WTC11 (cell line): ENCODE measurements around the gene ACTR3C. TPM values are rescaled to one million over a fixed set of nuclear protein-coding genes. Genes with fewer than 3 reads are reported as not detected.
A peak's percentile ranks its signal among the peaks of the same experiment; 100 is the strongest.

Experiments
- ATAC-seq: fragments of 200-7000 bp; cut with Tn5 transposase; 2 replicates; pipeline ENCODE4 v1.10.0; 2021; ENCODE audit warnings: mild to moderate bottlenecking, moderate library complexity
- CTCF ChIA-PET: fragments of 300-600 bp; sonication (Branson Sonifier 250); formaldehyde crosslinking; loops from one replicate; lab custom pipeline; 2021; ENCODE audit warnings: antibody characterized with exemption; lab: Charles Lee
- POLR2A ChIA-PET: fragments of 350-600 bp; sonication (Branson Sonifier 250); formaldehyde crosslinking; loops from one replicate; lab custom pipeline; 2021; ENCODE audit warnings: antibody characterized with exemption; lab: Charles Lee
- DNase-seq: peaks from one replicate; pipeline ENCODE4 v3.0.0; 2021; ENCODE audit warnings: low spot score
- H3K27ac Mint-ChIP-seq: 2 replicates; pipeline ENCODE4 v1.8.0; 2021; ENCODE audit warnings: mixed read lengths
- H3K27me3 Mint-ChIP-seq: 2 replicates; pipeline ENCODE4 v1.8.0; 2021; ENCODE audit warnings: low read depth, mild to moderate bottlenecking, moderate library complexity, mixed read lengths
- H3K36me3 Mint-ChIP-seq: 2 replicates; pipeline ENCODE4 v1.8.0; 2021; ENCODE audit warnings: mixed read lengths
- H3K4me1 Mint-ChIP-seq: 2 replicates; pipeline ENCODE4 v1.8.0; 2022; ENCODE audit warnings: mixed read lengths
- H3K4me3 Mint-ChIP-seq: 2 replicates; pipeline ENCODE4 v1.8.0; 2021; ENCODE audit warnings: mild to moderate bottlenecking, moderate library complexity, mixed read lengths
- H3K9me3 Mint-ChIP-seq: 2 replicates; pipeline ENCODE4 v1.8.0; 2021; ENCODE audit warnings: mixed read lengths
- CBFB ChIP-seq: sonication (generic); formaldehyde crosslinking; IDR thresholded peaks from 2 replicates; pipeline ENCODE4 v1.8.1; 2022; ENCODE audit warnings: mild to moderate bottlenecking, low read depth, missing genetic modification reagents
- CREM ChIP-seq: sonication (generic); formaldehyde crosslinking; IDR thresholded peaks from 2 replicates; pipeline ENCODE4 v1.8.1; 2022; ENCODE audit warnings: mild to moderate bottlenecking, missing genetic modification reagents, moderate library complexity
- FOXK1 ChIP-seq: sonication (generic); formaldehyde crosslinking; IDR thresholded peaks from 2 replicates; pipeline ENCODE4 v1.8.0; 2022; ENCODE audit warnings: mild to moderate bottlenecking, moderate library complexity, missing genetic modification reagents
- FOXP1 ChIP-seq: sonication (generic); formaldehyde crosslinking; IDR thresholded peaks from 2 replicates; pipeline ENCODE4 v1.8.0; 2022; ENCODE audit warnings: missing genetic modification reagents, mild to moderate bottlenecking, moderate library complexity, borderline replicate concordance
- NFYB ChIP-seq: sonication (generic); formaldehyde crosslinking; conservative IDR thresholded peaks from 2 replicates; pipeline ENCODE4 v1.8.0; 2022; ENCODE audit warnings: low read depth, missing genetic modification reagents
- TEAD1 ChIP-seq: sonication (generic); formaldehyde crosslinking; IDR thresholded peaks from 2 replicates; pipeline ENCODE4 v1.8.0; 2022; ENCODE audit warnings: mild to moderate bottlenecking, missing genetic modification reagents
- ZBTB21 ChIP-seq: sonication (generic); formaldehyde crosslinking; IDR thresholded peaks from 2 replicates; pipeline ENCODE4 v1.8.1; 2023; ENCODE audit warnings: mild to moderate bottlenecking, missing genetic modification reagents, borderline replicate concordance
- ZNF671 ChIP-seq: fragments of 250-450 bp; sonication (Bioruptor Pico); IDR thresholded peaks from 2 replicates; pipeline ENCODE4 v1.8.0; 2021; ENCODE audit warnings: mild to moderate bottlenecking
- total RNA-seq: library from RNA; stranded (reverse); gene quantifications from 3 replicates; pipeline ENCODE4 v1.2.3, GENCODE V29; 2021
- TF ChIP-seq, protein P1 (sequence below): sonication (generic); formaldehyde crosslinking; conservative IDR thresholded peaks from 2 replicates; pipeline ENCODE4 v1.8.1; 2022; ENCODE audit warnings: mild to moderate bottlenecking, missing genetic modification reagents
- TF ChIP-seq, protein P2 (sequence below): sonication (generic); formaldehyde crosslinking; IDR thresholded peaks from 2 replicates; pipeline ENCODE4 v1.8.1; 2022; ENCODE audit warnings: low read depth, mild to moderate bottlenecking, moderate library complexity, missing genetic modification reagents, borderline replicate concordance
- TF ChIP-seq, protein P3 (sequence below): sonication (generic); formaldehyde crosslinking; IDR thresholded peaks from 2 replicates; pipeline ENCODE4 v1.8.1; 2023; ENCODE audit warnings: mild to moderate bottlenecking, missing genetic modification reagents, borderline replicate concordance
- TF ChIP-seq, protein P4 (sequence below): fragments of 250-450 bp; sonication (Bioruptor Pico); IDR thresholded peaks from 2 replicates; pipeline ENCODE4 v1.9.0; 2021; ENCODE audit warnings: mild to moderate bottlenecking, borderline replicate concordance
- TF ChIP-seq, protein P5 (sequence below): sonication (generic); formaldehyde crosslinking; IDR thresholded peaks from 2 replicates; pipeline ENCODE4 v1.8.0; 2023; ENCODE audit warnings: mild to moderate bottlenecking, missing genetic modification reagents
- TF ChIP-seq, protein P6 (sequence below): sonication (generic); formaldehyde crosslinking; IDR thresholded peaks from 2 replicates; pipeline ENCODE4 v1.8.0; 2022; ENCODE audit warnings: mild to moderate bottlenecking, missing genetic modification reagents

Gene ACTR3C
- total RNA-seq, 1 experiment from 2014 or later, result 1.4 TPM

DNA sequence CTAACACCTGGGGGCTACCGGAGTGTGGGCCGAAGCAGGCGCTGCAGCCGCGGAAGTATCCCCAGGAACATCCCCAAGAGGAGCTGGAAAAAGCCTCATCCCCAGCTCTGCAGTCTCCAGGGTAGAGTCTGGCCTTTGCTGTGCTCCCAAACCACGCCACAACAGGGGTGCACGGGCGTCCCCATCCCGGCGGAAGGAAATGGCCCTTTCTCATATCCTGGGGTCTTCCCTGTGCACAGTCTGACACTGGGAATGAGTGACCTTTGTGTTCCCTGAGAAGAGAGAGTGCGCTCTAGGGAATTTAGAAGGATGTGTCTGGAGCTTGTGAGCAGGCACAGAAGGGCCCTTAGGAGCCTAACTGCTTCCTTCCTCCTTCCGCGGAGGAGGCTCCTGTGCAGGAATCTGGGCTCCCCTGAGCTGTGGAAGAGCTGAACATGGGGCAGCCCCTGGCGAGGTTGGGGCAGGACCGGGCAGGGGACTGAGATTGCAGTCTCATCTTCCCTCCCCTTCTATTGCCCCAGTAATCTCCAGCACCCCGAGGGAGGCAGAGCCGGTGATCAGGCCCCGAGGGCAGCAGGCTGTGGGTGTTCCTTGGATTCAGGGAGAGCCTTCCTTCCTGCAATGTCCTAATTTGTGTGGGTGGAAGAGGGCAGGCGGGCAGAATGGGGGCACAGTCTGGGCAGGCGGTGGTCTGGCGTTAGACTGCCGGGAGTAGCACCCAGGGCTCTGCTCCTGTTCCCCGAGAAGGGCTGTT, 46.6 kb upstream of the ACTR3C start:
- no peak for ATAC-seq
- CTCF ChIA-PET, result interaction anchor here (0.7 to 2.2 kb wide), 7 partner anchors 8 to 37 kb away, joined by 3 to 16 read pairs (median 4); a partner anchor contains a TSS
- H3K9me3 Mint-ChIP-seq, result no peaks in the 10 kb centered on the region
- no peaks in the 10 kb centered on the region for H3K27me3 Mint-ChIP-seq
- peak overlapping the region; percentile 91 for H3K4me3 Mint-ChIP-seq
- POLR2A ChIA-PET, result interaction anchor here (0.7 to 2.5 kb wide), 10 partner anchors 8 to 47 kb away, joined by 3 to 29 read pairs (median 5); partner anchors contain the start of genes ACTR3C and LRRC61
- TF ChIP-seq, protein P1, sequence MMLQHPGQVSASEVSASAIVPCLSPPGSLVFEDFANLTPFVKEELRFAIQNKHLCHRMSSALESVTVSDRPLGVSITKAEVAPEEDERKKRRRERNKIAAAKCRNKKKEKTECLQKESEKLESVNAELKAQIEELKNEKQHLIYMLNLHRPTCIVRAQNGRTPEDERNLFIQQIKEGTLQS (CRISPR knock-in tag), result no peak
- TF ChIP-seq, protein P2, sequence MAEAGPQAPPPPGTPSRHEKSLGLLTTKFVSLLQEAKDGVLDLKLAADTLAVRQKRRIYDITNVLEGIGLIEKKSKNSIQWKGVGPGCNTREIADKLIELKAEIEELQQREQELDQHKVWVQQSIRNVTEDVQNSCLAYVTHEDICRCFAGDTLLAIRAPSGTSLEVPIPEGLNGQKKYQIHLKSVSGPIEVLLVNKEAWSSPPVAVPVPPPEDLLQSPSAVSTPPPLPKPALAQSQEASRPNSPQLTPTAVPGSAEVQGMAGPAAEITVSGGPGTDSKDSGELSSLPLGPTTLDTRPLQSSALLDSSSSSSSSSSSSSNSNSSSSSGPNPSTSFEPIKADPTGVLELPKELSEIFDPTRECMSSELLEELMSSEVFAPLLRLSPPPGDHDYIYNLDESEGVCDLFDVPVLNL (CRISPR knock-in tag), result no peak
- TF ChIP-seq FOXK1 (CRISPR knock-in tag) (no peak), TEAD1 (CRISPR knock-in tag) (no peak), ZBTB21 (no peak)
- TF ChIP-seq, protein P3, sequence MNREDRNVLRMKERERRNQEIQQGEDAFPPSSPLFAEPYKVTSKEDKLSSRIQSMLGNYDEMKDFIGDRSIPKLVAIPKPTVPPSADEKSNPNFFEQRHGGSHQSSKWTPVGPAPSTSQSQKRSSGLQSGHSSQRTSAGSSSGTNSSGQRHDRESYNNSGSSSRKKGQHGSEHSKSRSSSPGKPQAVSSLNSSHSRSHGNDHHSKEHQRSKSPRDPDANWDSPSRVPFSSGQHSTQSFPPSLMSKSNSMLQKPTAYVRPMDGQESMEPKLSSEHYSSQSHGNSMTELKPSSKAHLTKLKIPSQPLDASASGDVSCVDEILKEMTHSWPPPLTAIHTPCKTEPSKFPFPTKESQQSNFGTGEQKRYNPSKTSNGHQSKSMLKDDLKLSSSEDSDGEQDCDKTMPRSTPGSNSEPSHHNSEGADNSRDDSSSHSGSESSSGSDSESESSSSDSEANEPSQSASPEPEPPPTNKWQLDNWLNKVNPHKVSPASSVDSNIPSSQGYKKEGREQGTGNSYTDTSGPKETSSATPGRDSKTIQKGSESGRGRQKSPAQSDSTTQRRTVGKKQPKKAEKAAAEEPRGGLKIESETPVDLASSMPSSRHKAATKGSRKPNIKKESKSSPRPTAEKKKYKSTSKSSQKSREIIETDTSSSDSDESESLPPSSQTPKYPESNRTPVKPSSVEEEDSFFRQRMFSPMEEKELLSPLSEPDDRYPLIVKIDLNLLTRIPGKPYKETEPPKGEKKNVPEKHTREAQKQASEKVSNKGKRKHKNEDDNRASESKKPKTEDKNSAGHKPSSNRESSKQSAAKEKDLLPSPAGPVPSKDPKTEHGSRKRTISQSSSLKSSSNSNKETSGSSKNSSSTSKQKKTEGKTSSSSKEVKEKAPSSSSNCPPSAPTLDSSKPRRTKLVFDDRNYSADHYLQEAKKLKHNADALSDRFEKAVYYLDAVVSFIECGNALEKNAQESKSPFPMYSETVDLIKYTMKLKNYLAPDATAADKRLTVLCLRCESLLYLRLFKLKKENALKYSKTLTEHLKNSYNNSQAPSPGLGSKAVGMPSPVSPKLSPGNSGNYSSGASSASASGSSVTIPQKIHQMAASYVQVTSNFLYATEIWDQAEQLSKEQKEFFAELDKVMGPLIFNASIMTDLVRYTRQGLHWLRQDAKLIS (CRISPR knock-in tag), result no peak
- H3K36me3 Mint-ChIP-seq, result peaks cover 29% of the 10 kb centered on the region
- H3K27ac Mint-ChIP-seq, result peak overlapping the region; percentile 99
- peaks cover 58% of the 10 kb centered on the region for H3K4me1 Mint-ChIP-seq
- DNase-seq, result peak; percentile 11

DNA sequence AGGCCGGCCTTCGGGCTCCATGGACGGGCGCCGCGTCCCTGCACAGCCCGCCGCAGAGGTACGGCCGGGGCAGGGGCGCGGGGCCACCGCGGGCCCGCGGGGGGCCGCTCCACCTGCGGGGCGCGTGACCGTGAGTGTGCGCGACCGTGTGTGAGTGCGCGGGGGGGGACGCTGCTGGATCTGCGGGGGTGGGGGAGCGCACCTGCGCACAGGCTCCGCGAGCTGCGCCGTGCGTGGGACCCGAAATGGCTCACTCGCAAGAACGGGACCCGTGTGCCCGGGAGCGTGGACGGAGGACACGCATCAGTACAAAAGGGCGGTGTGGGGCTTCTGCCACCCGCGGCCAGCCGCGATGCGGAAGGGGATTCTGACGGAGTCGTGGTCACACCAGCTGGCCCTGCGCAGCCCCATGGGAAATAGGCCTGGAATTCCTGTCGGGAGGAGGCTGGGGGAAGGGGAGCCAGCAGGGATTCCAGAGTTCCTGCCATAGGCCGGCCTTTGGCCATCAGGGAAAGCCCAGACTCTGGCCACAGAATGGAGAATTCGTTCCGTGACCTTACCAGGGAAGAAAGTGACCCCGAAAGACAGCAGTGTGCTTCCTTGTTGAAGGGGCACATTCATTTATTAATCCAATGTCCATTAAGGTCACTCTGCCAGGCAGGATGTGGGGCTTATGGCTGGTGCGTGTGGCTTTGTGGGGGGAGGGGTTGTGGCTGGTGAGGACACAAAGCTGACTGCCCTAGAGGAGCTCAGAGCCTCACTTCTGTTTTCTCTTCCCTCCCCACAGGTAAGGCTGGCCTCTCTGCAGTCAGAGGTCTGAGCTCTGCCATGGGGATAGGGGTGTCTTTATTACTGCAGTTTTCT, 45.8 kb upstream of the ACTR3C start:
- peak; percentile 68 for ATAC-seq
- Mint-ChIP-seq H3K4me3 (peak overlapping the region; percentile 91), H3K27ac (peak overlapping the region; percentile 99), H3K27me3 (no peaks in the 10 kb centered on the region), H3K4me1 (peaks cover 54% of the 10 kb centered on the region), H3K9me3 (no peaks in the 10 kb centered on the region), H3K36me3 (peaks cover 21% of the 10 kb centered on the region)
- peak; percentile 83 for DNase-seq
- CTCF ChIA-PET, result interaction anchor here (0.7 to 2.2 kb wide), 12 partner anchors 9 to 80 kb away, joined by 3 to 16 read pairs (median 4); partner anchors contain the start of gene RARRES2
- POLR2A ChIA-PET, result interaction anchor here (0.7 to 2.5 kb wide), 14 partner anchors 9 to 46 kb away, joined by 3 to 29 read pairs (median 4); partner anchors contain the start of genes ACTR3C and LRRC61
- TF ChIP-seq, protein P4, sequence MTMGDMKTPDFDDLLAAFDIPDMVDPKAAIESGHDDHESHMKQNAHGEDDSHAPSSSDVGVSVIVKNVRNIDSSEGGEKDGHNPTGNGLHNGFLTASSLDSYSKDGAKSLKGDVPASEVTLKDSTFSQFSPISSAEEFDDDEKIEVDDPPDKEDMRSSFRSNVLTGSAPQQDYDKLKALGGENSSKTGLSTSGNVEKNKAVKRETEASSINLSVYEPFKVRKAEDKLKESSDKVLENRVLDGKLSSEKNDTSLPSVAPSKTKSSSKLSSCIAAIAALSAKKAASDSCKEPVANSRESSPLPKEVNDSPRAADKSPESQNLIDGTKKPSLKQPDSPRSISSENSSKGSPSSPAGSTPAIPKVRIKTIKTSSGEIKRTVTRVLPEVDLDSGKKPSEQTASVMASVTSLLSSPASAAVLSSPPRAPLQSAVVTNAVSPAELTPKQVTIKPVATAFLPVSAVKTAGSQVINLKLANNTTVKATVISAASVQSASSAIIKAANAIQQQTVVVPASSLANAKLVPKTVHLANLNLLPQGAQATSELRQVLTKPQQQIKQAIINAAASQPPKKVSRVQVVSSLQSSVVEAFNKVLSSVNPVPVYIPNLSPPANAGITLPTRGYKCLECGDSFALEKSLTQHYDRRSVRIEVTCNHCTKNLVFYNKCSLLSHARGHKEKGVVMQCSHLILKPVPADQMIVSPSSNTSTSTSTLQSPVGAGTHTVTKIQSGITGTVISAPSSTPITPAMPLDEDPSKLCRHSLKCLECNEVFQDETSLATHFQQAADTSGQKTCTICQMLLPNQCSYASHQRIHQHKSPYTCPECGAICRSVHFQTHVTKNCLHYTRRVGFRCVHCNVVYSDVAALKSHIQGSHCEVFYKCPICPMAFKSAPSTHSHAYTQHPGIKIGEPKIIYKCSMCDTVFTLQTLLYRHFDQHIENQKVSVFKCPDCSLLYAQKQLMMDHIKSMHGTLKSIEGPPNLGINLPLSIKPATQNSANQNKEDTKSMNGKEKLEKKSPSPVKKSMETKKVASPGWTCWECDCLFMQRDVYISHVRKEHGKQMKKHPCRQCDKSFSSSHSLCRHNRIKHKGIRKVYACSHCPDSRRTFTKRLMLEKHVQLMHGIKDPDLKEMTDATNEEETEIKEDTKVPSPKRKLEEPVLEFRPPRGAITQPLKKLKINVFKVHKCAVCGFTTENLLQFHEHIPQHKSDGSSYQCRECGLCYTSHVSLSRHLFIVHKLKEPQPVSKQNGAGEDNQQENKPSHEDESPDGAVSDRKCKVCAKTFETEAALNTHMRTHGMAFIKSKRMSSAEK (CRISPR knock-in tag), result 0 out of 2 replicates have a peak, but pooled peaks have one; percentile 6
- TF ChIP-seq CBFB (CRISPR knock-in tag) (no peak), FOXP1 (CRISPR knock-in tag) (peak; percentile 56; the same call in 1 of the 2 replicates), ZNF671 (CRISPR knock-in tag) (no peak), NFYB (CRISPR knock-in tag) (0 out of 2 replicates have a peak, but pooled peaks have one; percentile 9), CREM (CRISPR knock-in tag) (peak; percentile 11; the same call in 1 of the 2 replicates)
- TF ChIP-seq, protein P5, sequence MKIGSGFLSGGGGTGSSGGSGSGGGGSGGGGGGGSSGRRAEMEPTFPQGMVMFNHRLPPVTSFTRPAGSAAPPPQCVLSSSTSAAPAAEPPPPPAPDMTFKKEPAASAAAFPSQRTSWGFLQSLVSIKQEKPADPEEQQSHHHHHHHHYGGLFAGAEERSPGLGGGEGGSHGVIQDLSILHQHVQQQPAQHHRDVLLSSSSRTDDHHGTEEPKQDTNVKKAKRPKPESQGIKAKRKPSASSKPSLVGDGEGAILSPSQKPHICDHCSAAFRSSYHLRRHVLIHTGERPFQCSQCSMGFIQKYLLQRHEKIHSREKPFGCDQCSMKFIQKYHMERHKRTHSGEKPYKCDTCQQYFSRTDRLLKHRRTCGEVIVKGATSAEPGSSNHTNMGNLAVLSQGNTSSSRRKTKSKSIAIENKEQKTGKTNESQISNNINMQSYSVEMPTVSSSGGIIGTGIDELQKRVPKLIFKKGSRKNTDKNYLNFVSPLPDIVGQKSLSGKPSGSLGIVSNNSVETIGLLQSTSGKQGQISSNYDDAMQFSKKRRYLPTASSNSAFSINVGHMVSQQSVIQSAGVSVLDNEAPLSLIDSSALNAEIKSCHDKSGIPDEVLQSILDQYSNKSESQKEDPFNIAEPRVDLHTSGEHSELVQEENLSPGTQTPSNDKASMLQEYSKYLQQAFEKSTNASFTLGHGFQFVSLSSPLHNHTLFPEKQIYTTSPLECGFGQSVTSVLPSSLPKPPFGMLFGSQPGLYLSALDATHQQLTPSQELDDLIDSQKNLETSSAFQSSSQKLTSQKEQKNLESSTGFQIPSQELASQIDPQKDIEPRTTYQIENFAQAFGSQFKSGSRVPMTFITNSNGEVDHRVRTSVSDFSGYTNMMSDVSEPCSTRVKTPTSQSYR (CRISPR knock-in tag), result peak; percentile 93
- TF ChIP-seq, protein P6, sequence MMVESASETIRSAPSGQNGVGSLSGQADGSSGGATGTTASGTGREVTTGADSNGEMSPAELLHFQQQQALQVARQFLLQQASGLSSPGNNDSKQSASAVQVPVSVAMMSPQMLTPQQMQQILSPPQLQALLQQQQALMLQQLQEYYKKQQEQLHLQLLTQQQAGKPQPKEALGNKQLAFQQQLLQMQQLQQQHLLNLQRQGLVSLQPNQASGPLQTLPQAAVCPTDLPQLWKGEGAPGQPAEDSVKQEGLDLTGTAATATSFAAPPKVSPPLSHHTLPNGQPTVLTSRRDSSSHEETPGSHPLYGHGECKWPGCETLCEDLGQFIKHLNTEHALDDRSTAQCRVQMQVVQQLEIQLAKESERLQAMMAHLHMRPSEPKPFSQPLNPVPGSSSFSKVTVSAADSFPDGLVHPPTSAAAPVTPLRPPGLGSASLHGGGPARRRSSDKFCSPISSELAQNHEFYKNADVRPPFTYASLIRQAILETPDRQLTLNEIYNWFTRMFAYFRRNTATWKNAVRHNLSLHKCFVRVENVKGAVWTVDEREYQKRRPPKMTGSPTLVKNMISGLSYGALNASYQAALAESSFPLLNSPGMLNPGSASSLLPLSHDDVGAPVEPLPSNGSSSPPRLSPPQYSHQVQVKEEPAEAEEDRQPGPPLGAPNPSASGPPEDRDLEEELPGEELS, result peak; percentile 39; the same call in 1 of the 2 replicates
